ENCODE measurements around the gene SHKBP1. TPM values are rescaled to one million over a fixed set of nuclear protein-coding genes. Genes with fewer than 3 reads are reported as not detected.
A peak's percentile ranks its signal among the peaks of the same experiment; 100 is the strongest.

The SHKBP1 gene
- total and polyA plus RNA-seq, 2 donors (not counting 1 experiment from before 2014, with no cell fraction given): 179 to 227 TPM

DNA sequence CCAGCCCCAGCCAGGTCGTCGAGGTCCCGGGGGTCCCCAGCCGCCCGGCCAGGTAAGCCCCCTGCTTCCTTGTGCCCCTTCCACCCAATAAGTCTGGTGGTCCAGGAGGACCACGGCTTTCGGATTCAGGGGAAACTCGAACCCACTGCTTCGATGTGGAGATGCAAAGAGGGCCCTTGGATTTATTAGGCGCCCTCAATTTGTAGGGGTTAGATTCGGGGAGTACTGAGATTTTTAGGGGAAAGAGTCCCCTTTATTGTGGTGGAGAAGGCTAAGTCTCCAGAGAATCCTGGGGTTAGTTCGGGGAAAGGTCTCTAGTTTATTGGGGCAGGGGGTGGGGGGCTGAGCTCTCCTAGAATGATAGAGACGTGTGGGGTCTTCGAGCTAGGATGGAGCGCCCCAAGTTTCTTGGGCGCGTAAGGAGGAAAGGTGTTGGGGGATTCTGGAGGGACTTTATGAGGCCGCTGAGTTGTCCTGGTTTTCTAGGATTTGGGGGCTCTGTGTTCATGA, 20.7 kb downstream of the SHKBP1 start:
- Histone ChIP-seq H3K36me3 (replicated peaks in 1 of 2; ENCODE audit: control extremely low read depth in 1 of 2, control insufficient read depth in 1 of 2, extremely low read depth in 1 of 2, insufficient read depth in 2 of 2, low read length in 1 of 2) (no peaks in the 10 kb centered on the region), H2AFZ (ENCODE audit: insufficient read depth, low read depth, low read length, poor library complexity, severe bottlenecking) (peak overlapping the region; percentile 16), H3K79me2 (ENCODE audit: control insufficient read depth, insufficient read depth, low read length) (no peaks in the 10 kb centered on the region), H3K4me3 (ENCODE audit: control extremely low read depth in 1 of 5, extremely low read depth in 1 of 5, insufficient read depth in 1 of 5, low read depth in 2 of 5, low read length in 4 of 5) (no peak overlapping the region), H4K20me1 (ENCODE audit: control insufficient read depth, insufficient read depth, low read length, poor library complexity, severe bottlenecking) (no peaks in the 10 kb centered on the region), H3K9me3 (ENCODE audit: control extremely low read depth in 1 of 3, control insufficient read depth in 2 of 3, insufficient read depth in 1 of 3, low read length in 2 of 3) (peaks cover 0 to 23% (median 0%) of the 10 kb centered on the region in 3 donors), H3K4me1 (ENCODE audit: control insufficient read depth in 2 of 2, insufficient read depth in 2 of 2, low read length in 2 of 2) (peaks cover 52 to 56% of the 10 kb centered on the region in 2 donors), H3K9ac (ENCODE audit: low read length) (no peak overlapping the region), H3K27me3 (replicated peaks in 1 of 4; ENCODE audit: control extremely low read depth in 1 of 4, control insufficient read depth in 3 of 4, insufficient read depth in 4 of 4, low read length in 3 of 4) (peaks cover 0 to 64% (median 38%) of the 10 kb centered on the region in 4 experiments), H3K27ac (ENCODE audit: low read length in 2 of 2) (no peak overlapping the region), H3K4me2 (replicated peaks; ENCODE audit: low read depth, low read length, poor library complexity, severe bottlenecking) (peak overlapping the region; percentile 65)
- peak; percentile 92 for TF ChIP-seq EZH2 (IDR thresholded peaks at IDR 0.05; ENCODE audit: borderline replicate concordance, insufficient read depth, low read depth, low read length, poor library complexity, severe bottlenecking)
- TF ChIP-seq, protein P1, sequence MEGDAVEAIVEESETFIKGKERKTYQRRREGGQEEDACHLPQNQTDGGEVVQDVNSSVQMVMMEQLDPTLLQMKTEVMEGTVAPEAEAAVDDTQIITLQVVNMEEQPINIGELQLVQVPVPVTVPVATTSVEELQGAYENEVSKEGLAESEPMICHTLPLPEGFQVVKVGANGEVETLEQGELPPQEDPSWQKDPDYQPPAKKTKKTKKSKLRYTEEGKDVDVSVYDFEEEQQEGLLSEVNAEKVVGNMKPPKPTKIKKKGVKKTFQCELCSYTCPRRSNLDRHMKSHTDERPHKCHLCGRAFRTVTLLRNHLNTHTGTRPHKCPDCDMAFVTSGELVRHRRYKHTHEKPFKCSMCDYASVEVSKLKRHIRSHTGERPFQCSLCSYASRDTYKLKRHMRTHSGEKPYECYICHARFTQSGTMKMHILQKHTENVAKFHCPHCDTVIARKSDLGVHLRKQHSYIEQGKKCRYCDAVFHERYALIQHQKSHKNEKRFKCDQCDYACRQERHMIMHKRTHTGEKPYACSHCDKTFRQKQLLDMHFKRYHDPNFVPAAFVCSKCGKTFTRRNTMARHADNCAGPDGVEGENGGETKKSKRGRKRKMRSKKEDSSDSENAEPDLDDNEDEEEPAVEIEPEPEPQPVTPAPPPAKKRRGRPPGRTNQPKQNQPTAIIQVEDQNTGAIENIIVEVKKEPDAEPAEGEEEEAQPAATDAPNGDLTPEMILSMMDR (IDR thresholded peaks at IDR 0.05): no peak
- Mint-ChIP-seq H3K4me3 (peak overlapping the region; percentile 35), H3K4me1 (peaks cover 36% of the 10 kb centered on the region), H3K27ac (no peak overlapping the region), H3K27me3 (peaks cover 35% of the 10 kb centered on the region), H3K9me3 (ENCODE audit: insufficient read depth) (no peaks in the 10 kb centered on the region)
- no peak for ATAC-seq (ENCODE audit: low read depth)
- peak; percentile 46 for DNase-seq
- intact Hi-C loops (cut with micrococcal nuclease): no loop called here
- POLR2A ChIA-PET: interaction anchor here (0.6 kb wide), 1 partner anchor 1194 kb away, joined by 10 read pairs; no protein-coding TSS in a partner anchor
- 13% methylated on average over 18 of the region's 18 CpGs for WGBS (ENCODE audit: insufficient coverage)
- CTCF ChIA-PET: interaction anchor here (2.6 to 4.9 kb wide), 4 partner anchors 12 to 293 kb away, joined by 13 to 32 read pairs (median 18); no protein-coding TSS in a partner anchor
